ENCODE results near the gene SRP14. TPM values are rescaled to one million over a fixed set of nuclear protein-coding genes. Genes with fewer than 3 reads are reported as not detected.

Gene SRP14
- total and polyA plus RNA-seq, 9 of the 15 experiments (the other 6 are each of a cell fraction or from before 2014, with no cell fraction given), result 161 to 1,097 (median 402) TPM

DNA sequence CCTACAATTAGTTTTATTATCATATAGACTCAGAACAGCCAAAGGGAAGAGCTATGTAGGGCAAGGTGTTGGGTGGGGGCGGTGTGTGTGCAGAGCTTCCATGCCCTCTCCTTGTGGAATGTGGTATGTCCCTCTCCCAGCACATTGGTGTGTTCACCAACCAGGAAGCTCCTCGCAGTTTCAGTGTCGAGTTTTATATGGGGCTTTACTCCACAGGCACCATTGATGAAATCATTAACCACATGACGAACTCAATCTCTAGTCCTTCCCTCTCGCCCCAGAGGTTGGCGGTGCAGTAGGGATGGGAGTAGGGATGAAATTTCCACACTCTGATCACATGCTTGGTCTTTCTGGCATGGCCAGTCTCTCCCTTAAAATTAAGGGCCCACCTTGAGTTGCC is 13.6 kb upstream of the SRP14 start (continued):
- TF ChIP-seq, protein P1, sequence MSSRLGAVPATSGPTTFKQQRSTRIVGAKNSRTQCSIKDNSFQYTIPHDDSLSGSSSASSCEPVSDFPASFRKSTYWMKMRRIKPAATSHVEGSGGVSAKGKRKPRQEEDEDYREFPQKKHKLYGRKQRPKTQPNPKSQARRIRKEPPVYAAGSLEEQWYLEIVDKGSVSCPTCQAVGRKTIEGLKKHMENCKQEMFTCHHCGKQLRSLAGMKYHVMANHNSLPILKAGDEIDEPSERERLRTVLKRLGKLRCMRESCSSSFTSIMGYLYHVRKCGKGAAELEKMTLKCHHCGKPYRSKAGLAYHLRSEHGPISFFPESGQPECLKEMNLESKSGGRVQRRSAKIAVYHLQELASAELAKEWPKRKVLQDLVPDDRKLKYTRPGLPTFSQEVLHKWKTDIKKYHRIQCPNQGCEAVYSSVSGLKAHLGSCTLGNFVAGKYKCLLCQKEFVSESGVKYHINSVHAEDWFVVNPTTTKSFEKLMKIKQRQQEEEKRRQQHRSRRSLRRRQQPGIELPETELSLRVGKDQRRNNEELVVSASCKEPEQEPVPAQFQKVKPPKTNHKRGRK (tag; IDR thresholded peaks at IDR 0.05), result no peak
- TF ChIP-seq, protein P2, sequence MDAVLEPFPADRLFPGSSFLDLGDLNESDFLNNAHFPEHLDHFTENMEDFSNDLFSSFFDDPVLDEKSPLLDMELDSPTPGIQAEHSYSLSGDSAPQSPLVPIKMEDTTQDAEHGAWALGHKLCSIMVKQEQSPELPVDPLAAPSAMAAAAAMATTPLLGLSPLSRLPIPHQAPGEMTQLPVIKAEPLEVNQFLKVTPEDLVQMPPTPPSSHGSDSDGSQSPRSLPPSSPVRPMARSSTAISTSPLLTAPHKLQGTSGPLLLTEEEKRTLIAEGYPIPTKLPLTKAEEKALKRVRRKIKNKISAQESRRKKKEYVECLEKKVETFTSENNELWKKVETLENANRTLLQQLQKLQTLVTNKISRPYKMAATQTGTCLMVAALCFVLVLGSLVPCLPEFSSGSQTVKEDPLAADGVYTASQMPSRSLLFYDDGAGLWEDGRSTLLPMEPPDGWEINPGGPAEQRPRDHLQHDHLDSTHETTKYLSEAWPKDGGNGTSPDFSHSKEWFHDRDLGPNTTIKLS (IDR thresholded peaks at IDR 0.05; ENCODE audit: borderline replicate concordance, low read depth), result no peak
- TF ChIP-seq KDM1A (IDR thresholded peaks at IDR 0.05) (no peak), DIDO1 (tag; IDR thresholded peaks at IDR 0.05; ENCODE audit: low read depth) (no peak), ZNF143 (CRISPR knock-in tag; IDR thresholded peaks at IDR 0.05) (no peak), ZNF239 (CRISPR knock-in tag; IDR thresholded peaks at IDR 0.05) (no peak)

All from K562 (cell line).